Activated naive CD8-positive, alpha-beta T cell treated with anti-CD3 and anti-CD28 coated beads, Interleukin-2, amount 50 U/mL, for 24 hours (primary cell): ENCODE results near the gene NKIRAS2.

Experiments
- ATAC-seq: fragments of 150-1000 bp; cut with Tn5 transposase; one replicate; pipeline ENCODE4 v1.10.0; 2021
- DNase-seq: peaks from one replicate; pipeline ENCODE4 v3.0.0; 2021
- H3K27ac Mint-ChIP-seq: one replicate; pipeline ENCODE4 v1.8.0; 2021; ENCODE audit warnings: mild to moderate bottlenecking, mixed read lengths
- H3K27me3 Mint-ChIP-seq: one replicate; pipeline ENCODE4 v1.8.0; 2021; ENCODE audit warnings: mixed read lengths
- H3K36me3 Mint-ChIP-seq: one replicate; pipeline ENCODE4 v1.8.0; 2021; ENCODE audit warnings: low read depth, mixed read lengths
- H3K4me1 Mint-ChIP-seq: one replicate; pipeline ENCODE4 v1.8.0; 2021; ENCODE audit warnings: mixed read lengths
- H3K4me3 Mint-ChIP-seq: one replicate; pipeline ENCODE4 v1.8.0; 2021; ENCODE audit warnings: mild to moderate bottlenecking, moderate library complexity, mixed read lengths
- H3K9me3 Mint-ChIP-seq: one replicate; pipeline ENCODE4 v1.8.0; 2021; ENCODE audit warnings: mixed read lengths

Gene NKIRAS2

GRCh38 chr17:42068979-42069378 is 49.1 kb downstream of the NKIRAS2 start:
- Mint-ChIP-seq H3K4me3 (no peak overlapping the region), H3K9me3 (no peaks in the 10 kb centered on the region), H3K27me3 (peaks cover 9% of the 10 kb centered on the region), H3K4me1 (peaks cover 20% of the 10 kb centered on the region), H3K27ac (no peak overlapping the region), H3K36me3 (no peaks in the 10 kb centered on the region)
- ATAC-seq: no peak
- DNase-seq: no peak

- DNase-seq (no peak), ATAC-seq (no peak)
- H3K36me3 Mint-ChIP-seq: no peaks in the 10 kb centered on the region
- peak overlapping the region; percentile 73 for H3K4me3 Mint-ChIP-seq
- H3K4me1 Mint-ChIP-seq: peaks cover 8% of the 10 kb centered on the region
- peak overlapping the region; percentile 62 for H3K27ac Mint-ChIP-seq
- peaks cover 11% of the 10 kb centered on the region for H3K27me3 Mint-ChIP-seq
- no peaks in the 10 kb centered on the region for H3K9me3 Mint-ChIP-seq
Measured at GRCh38 chr17:42071810-42072209, 51.9 kb downstream of the NKIRAS2 start.

- Mint-ChIP-seq H3K4me3 (peak overlapping the region; percentile 73), H3K9me3 (no peaks in the 10 kb centered on the region), H3K36me3 (no peaks in the 10 kb centered on the region), H3K27me3 (peaks cover 11% of the 10 kb centered on the region), H3K4me1 (peaks cover 8% of the 10 kb centered on the region), H3K27ac (peak overlapping the region; percentile 73)
- ATAC-seq: peak; percentile 3
- peak; percentile 15 for DNase-seq
Measured at GRCh38 chr17:42072323-42073187, 52.7 kb downstream of the NKIRAS2 start.
